Liver (tissue), 9 donors: ENCODE measurements around the gene WHRN. TPM values are rescaled to one million over a fixed set of nuclear protein-coding genes. Genes with fewer than 3 reads are reported as not detected.

Experiments used
- DNase-seq: peaks from one replicate; pipeline ENCODE4 v3.0.0-alpha.2; 2017; ENCODE audit warnings: low spot score
- H3K27ac ChIP-seq, 2 donors: one replicate each; pipeline ENCODE4 v1.7.0; 2013; ENCODE audit warnings: inconsistent platforms in 2 of 2, low read length in 2 of 2, control low read depth in 1 of 2, low read depth in 1 of 2, mild to moderate bottlenecking in 1 of 2
- H3K27me3 ChIP-seq, 4 donors: one replicate each; pipeline versions ENCODE4 v1.6.1 to v1.7.0; 2013; ENCODE audit warnings: low read length in 3 of 4, inconsistent platforms in 1 of 4, mild to moderate bottlenecking in 1 of 4, moderate library complexity in 1 of 4; ENCODE audit not compliant: control insufficient read depth in 4 of 4, insufficient read depth in 4 of 4
- H3K36me3 ChIP-seq, 4 donors: one replicate each; pipeline versions ENCODE4 v1.6.1 to v1.7.0; 2013; ENCODE audit warnings: low read length in 3 of 4, mild to moderate bottlenecking in 3 of 4, low read depth in 1 of 4, moderate library complexity in 1 of 4; ENCODE audit not compliant: control insufficient read depth in 4 of 4, insufficient read depth in 3 of 4
- H3K4me1 ChIP-seq, 4 donors: one replicate each; pipeline versions ENCODE4 v1.6.1 to v1.7.0; 2013; ENCODE audit warnings: low read length in 3 of 4, mild to moderate bottlenecking in 3 of 4, moderate library complexity in 1 of 4; ENCODE audit not compliant: control insufficient read depth in 4 of 4, insufficient read depth in 4 of 4
- H3K4me3 ChIP-seq, 3 donors: one replicate each; pipeline versions ENCODE4 v1.6.1 to v1.7.0; 2013; ENCODE audit warnings: low read length in 3 of 3, control low read depth in 1 of 3, low read depth in 1 of 3, mild to moderate bottlenecking in 1 of 3
- H3K9ac ChIP-seq, 2 donors: one replicate each; pipeline ENCODE4 v1.7.0; 2013; ENCODE audit warnings: low read length in 2 of 2, mild to moderate bottlenecking in 2 of 2, moderate library complexity in 2 of 2, control low read depth in 1 of 2, low read depth in 1 of 2
- H3K9me3 ChIP-seq, 4 donors: one replicate each; pipeline versions ENCODE4 v1.6.1 to v1.7.0; 2013; ENCODE audit warnings: low read length in 3 of 4; ENCODE audit not compliant: control insufficient read depth in 4 of 4
- CTCF ChIP-seq: fragments of 150-350 bp; IDR thresholded peaks from 2 replicates; pipeline ENCODE4 v1.5.1; 2017; ENCODE audit warnings: improper control_type of control experiment, low read depth, low read length; ENCODE audit not compliant: missing input control
- EGR1 ChIP-seq, 2 donors: IDR thresholded peaks; 2 replicates each; pipeline ENCODE4 v1.6.1; 2016 to 2018; ENCODE audit warnings: antibody characterized with exemption in 2 of 2, low read depth in 2 of 2
- FOXA1 ChIP-seq: IDR thresholded peaks from 2 replicates; pipeline ENCODE4 v1.6.1; 2016; ENCODE audit warnings: antibody characterized with exemption
- FOXA2 ChIP-seq: IDR thresholded peaks from 2 replicates; pipeline ENCODE4 v1.6.1; 2016; ENCODE audit warnings: antibody characterized with exemption
- GABPA ChIP-seq, 2 donors: IDR thresholded peaks in 1 of 2; conservative IDR thresholded peaks in 1 of 2; 2 replicates each; pipeline ENCODE4 v1.6.1; 2016; ENCODE audit warnings: antibody characterized with exemption in 2 of 2, mild to moderate bottlenecking in 1 of 2, moderate library complexity in 1 of 2
- HNF4A ChIP-seq, 2 donors: conservative IDR thresholded peaks; 2 replicates each; pipeline ENCODE4 v1.6.1; 2016; ENCODE audit warnings: antibody characterized with exemption in 2 of 2, mild to moderate bottlenecking in 2 of 2
- HNF4G ChIP-seq: IDR thresholded peaks from 2 replicates; pipeline ENCODE4 v1.6.1; 2016; ENCODE audit warnings: antibody characterized with exemption
- MAX ChIP-seq: IDR thresholded peaks from 2 replicates; pipeline ENCODE4 v1.6.1; 2016; ENCODE audit warnings: antibody characterized with exemption
- NR2F2 ChIP-seq: IDR thresholded peaks from 2 replicates; pipeline ENCODE4 v1.6.1; 2016; ENCODE audit warnings: antibody characterized with exemption
- RAD21 ChIP-seq, 2 donors: IDR thresholded peaks; 2 replicates each; pipeline ENCODE4 v1.6.1; 2016; ENCODE audit warnings: antibody characterized with exemption in 2 of 2, mild to moderate bottlenecking in 2 of 2
- RXRA ChIP-seq, 2 donors: IDR thresholded peaks; 2 replicates each; pipeline ENCODE4 v1.6.1; 2017 to 2018; ENCODE audit warnings: antibody characterized with exemption in 2 of 2, mild to moderate bottlenecking in 1 of 2
- SP1 ChIP-seq: IDR thresholded peaks from 2 replicates; pipeline ENCODE4 v1.6.1; 2018; ENCODE audit warnings: antibody characterized with exemption, mild to moderate bottlenecking
- TAF1 ChIP-seq: conservative IDR thresholded peaks from 2 replicates; pipeline ENCODE4 v1.6.1; 2016; ENCODE audit warnings: antibody characterized with exemption, mild to moderate bottlenecking
- YY1 ChIP-seq: IDR thresholded peaks from 2 replicates; pipeline ENCODE4 v1.6.1; 2016; ENCODE audit warnings: antibody characterized with exemption, mild to moderate bottlenecking
- ZBTB33 ChIP-seq: IDR thresholded peaks from 2 replicates; pipeline ENCODE4 v1.6.1; 2016; ENCODE audit warnings: antibody characterized with exemption
- WGBS: extraction: QIAGEN DNeasy Blood & Tissue Kit; methylation state at CpG from one replicate; pipeline ENCODE4 v1.1.7; 2013; 5-methylcytosine and 5-hydroxymethylcytosine counted together
- polyA plus RNA-seq, 2 donors: library from polyadenylated mRNA; stranded (reverse) in 1 of 2; unstranded in 1 of 2; fragments of 200-250 nt in 1 of 2; fragments of >200 nt in 1 of 2; fragmentation: Nextera tagmentation in 1 of 2; extraction: Ambion mirVana in 1 of 2; gene quantifications; one replicate each; pipeline versions ENCODE4 v1.2.1 to v1.2.3, GENCODE V29; 2013 to 2015
- total RNA-seq, 2 donors: library from RNA; depleted of rRNA; stranded (reverse); fragments of >200 nt; gene quantifications; one replicate each; pipeline ENCODE4 v1.2.3, GENCODE V29; 2014
- TF ChIP-seq, protein P1 (sequence below): IDR thresholded peaks from 2 replicates; pipeline ENCODE4 v1.6.1; 2016; ENCODE audit warnings: antibody characterized with exemption, mild to moderate bottlenecking
- TF ChIP-seq, protein P2 (sequence below): IDR thresholded peaks from 2 replicates; pipeline ENCODE4 v1.6.1; 2016; ENCODE audit warnings: antibody characterized with exemption
- donor health status: healthy.
- donor health status: healthy.
- donor health status: healthy.
- donor health status: healthy.
- donor health status: healthy.

WHRN gene
- total and polyA plus RNA-seq, 4 donors: 0.42 to 1.9 (median 0.88) TPM

DNA sequence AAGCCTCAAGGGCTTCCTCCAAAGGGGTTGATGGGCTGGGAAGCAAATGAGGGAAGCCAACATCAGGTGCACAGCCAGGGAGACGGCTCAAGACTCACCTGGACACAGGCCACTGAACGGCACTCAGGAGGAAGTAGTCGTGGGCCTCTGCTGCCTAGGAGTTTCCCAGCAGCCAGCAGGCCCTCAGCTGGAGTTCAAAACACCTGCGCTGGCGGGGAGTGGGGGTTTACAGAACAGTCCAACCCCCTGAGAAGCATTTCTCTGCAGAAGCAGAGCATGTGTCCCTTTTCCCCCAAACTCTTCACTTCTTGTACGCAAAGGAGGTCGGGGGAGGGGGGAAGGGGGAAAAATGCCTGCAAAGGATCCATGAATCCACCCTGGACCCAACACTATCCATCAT is 2.3 kb downstream of the WHRN start:
- Histone ChIP-seq H3K27ac (no peak overlapping the region), H3K27me3 (no peaks in the 10 kb centered on the region), H3K9ac (no peak overlapping the region), H3K9me3 (no peaks in the 10 kb centered on the region), H3K36me3 (no peaks in the 10 kb centered on the region), H3K4me3 (no peak overlapping the region), H3K4me1 (peaks cover 3 to 12% (median 5%) of the 10 kb centered on the region in 4 donors)
- 78% methylated on average over 7 of the region's 7 CpGs for WGBS
- DNase-seq: no peak
- TF ChIP-seq RXRA (IDR thresholded peaks at IDR 0.05): no peak
- no peak for TF ChIP-seq CTCF
- TF ChIP-seq RAD21 (IDR thresholded peaks at IDR 0.05): no peak
- no peak for TF ChIP-seq SP1
- no peak for TF ChIP-seq EGR1 (IDR thresholded peaks at IDR 0.05; ENCODE audit: low read depth in 2 of 2)
- no peak for TF ChIP-seq GABPA (IDR thresholded peaks at IDR 0.05 in 1 of 2, conservative IDR thresholded peaks at IDR 0.05 in 1 of 2)
- TF ChIP-seq TAF1: no peak
- TF ChIP-seq HNF4G: no peak
- no peak for TF ChIP-seq MAX
- no peak for TF ChIP-seq ZBTB33
- no peak for TF ChIP-seq FOXA1
- TF ChIP-seq, protein P1, sequence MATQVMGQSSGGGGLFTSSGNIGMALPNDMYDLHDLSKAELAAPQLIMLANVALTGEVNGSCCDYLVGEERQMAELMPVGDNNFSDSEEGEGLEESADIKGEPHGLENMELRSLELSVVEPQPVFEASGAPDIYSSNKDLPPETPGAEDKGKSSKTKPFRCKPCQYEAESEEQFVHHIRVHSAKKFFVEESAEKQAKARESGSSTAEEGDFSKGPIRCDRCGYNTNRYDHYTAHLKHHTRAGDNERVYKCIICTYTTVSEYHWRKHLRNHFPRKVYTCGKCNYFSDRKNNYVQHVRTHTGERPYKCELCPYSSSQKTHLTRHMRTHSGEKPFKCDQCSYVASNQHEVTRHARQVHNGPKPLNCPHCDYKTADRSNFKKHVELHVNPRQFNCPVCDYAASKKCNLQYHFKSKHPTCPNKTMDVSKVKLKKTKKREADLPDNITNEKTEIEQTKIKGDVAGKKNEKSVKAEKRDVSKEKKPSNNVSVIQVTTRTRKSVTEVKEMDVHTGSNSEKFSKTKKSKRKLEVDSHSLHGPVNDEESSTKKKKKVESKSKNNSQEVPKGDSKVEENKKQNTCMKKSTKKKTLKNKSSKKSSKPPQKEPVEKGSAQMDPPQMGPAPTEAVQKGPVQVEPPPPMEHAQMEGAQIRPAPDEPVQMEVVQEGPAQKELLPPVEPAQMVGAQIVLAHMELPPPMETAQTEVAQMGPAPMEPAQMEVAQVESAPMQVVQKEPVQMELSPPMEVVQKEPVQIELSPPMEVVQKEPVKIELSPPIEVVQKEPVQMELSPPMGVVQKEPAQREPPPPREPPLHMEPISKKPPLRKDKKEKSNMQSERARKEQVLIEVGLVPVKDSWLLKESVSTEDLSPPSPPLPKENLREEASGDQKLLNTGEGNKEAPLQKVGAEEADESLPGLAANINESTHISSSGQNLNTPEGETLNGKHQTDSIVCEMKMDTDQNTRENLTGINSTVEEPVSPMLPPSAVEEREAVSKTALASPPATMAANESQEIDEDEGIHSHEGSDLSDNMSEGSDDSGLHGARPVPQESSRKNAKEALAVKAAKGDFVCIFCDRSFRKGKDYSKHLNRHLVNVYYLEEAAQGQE: no peak
- no peak for TF ChIP-seq NR2F2
- TF ChIP-seq YY1: no peak

DNA sequence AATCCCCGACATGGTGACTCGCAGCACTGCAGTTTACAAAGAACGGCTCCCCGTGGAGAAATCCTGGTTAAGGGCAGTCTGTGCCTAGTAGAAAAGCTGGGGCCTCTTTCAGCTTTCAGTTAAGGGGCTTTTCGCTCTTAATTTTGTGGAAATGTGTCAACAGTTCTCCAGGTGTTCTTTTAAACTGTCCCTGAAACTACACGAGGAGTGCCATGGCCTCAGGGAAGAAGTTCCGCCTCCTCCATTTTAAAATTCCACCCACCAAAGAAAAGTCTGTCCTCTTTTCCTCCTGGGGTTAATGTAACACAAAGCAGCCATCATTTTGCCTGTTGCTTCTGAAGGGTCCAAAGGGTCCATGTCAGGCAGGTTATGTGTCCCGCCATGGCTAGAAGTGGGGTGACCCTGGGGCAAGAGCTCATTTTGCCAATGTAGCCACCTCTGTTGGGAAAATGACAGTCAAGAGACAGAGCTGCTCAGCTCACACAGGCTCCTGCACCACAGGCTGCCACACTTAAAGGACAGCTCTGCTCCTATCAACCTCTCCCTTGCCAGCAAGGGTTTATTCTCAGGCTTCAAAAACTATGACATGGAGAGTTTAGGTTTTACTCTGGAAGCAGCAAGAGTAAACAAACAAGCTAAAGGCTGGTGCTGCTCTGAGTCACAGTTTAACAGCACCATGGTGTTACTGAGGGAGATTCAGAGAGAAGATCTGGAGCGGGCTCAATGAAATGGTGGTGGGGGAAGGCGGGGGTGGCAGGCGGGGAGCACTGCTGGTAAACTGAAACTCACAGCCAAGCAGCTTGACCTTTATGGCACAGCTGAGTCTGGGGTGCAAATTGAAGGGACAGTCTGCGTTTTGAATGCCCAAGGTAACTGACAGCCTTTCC is 3.2 kb downstream of the WHRN start:
- Histone ChIP-seq H3K27ac (no peak overlapping the region), H3K4me3 (no peak overlapping the region), H3K9me3 (no peaks in the 10 kb centered on the region), H3K36me3 (no peaks in the 10 kb centered on the region), H3K9ac (no peak overlapping the region), H3K27me3 (no peaks in the 10 kb centered on the region), H3K4me1 (peaks cover 3 to 12% (median 5%) of the 10 kb centered on the region in 4 donors)
- WGBS: 82% methylated on average over 12 of the region's 12 CpGs
- no peak for DNase-seq
- TF ChIP-seq FOXA1 (no peak), HNF4A (conservative IDR thresholded peaks at IDR 0.05) (no peak), TAF1 (no peak), GABPA (IDR thresholded peaks at IDR 0.05 in 1 of 2, conservative IDR thresholded peaks at IDR 0.05 in 1 of 2) (no peak), FOXA2 (no peak), EGR1 (IDR thresholded peaks at IDR 0.05; ENCODE audit: low read depth in 2 of 2) (no peak)
- TF ChIP-seq, protein P2, sequence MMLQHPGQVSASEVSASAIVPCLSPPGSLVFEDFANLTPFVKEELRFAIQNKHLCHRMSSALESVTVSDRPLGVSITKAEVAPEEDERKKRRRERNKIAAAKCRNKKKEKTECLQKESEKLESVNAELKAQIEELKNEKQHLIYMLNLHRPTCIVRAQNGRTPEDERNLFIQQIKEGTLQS: no peak
- TF ChIP-seq, protein P1: no peak
